Activated CD8-positive, alpha-beta memory T cell treated with anti-CD3 and anti-CD28 coated beads for 4 hours (primary cell): ENCODE results near the gene ATXN1.

ENCODE experiments used
- DNase-seq, 2 donors: peaks; one replicate each; pipeline ENCODE4 v3.0.0-alpha.2; 2020; ENCODE audit warnings: low read depth in 2 of 2

Gene ATXN1

DNA sequence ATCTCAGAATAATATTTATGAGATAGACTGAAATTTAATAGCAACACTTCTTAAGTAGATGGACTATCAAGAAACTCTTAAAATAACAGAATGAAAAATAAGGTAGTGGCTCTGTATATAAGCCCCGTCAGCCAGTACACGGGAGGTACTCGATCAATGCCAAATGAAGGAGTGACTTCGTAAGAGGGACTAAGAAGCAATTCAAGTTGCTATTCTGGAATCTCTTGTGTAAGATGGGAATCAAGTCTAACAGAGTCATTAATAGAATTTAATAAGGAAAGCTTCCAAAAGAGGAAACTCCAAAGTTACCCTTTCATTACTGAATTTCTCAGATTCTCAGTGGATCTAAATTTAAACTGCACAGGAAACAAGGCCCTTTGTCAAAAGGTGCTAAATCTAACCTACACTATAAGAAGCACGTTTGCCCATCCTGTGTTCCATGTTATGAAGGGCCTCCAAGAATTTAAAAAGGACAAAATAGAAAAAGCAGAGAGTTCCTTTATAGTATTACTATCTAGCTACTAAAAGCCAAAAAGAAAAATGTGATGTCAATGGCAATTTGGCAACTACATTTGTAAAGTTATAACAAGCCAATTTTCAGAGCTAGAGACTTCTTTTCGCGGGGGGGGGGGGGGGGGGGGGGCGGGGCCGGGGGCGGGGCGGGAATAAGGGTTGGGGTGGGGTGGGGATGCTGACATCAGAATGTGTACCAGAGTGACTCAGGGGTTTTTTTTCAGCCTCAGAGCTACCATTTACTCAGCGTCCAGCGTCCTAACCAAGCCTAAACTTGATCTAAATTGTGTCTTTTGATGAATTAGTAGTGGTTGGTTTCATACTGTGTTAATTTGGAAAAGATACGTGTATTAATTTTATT is 322.3 kb downstream of the ATXN1 start:
- no peak for DNase-seq

GRCh38 chr6:16437984-16438383 is 323.3 kb downstream of the ATXN1 start:
- no peak for DNase-seq

- DNase-seq = peak in 1 of 2 donors; percentile 44
Measured at GRCh38 chr6:16437095-16437494, 324.2 kb downstream of the ATXN1 start.

GRCh38 chr6:16436550-16436949 is 324.7 kb downstream of the ATXN1 start:
- peak in 1 of 2 donors; percentile 31 for DNase-seq

- no peak for DNase-seq
Measured at GRCh38 chr6:16434885-16435284, 326.4 kb downstream of the ATXN1 start.

DNA sequence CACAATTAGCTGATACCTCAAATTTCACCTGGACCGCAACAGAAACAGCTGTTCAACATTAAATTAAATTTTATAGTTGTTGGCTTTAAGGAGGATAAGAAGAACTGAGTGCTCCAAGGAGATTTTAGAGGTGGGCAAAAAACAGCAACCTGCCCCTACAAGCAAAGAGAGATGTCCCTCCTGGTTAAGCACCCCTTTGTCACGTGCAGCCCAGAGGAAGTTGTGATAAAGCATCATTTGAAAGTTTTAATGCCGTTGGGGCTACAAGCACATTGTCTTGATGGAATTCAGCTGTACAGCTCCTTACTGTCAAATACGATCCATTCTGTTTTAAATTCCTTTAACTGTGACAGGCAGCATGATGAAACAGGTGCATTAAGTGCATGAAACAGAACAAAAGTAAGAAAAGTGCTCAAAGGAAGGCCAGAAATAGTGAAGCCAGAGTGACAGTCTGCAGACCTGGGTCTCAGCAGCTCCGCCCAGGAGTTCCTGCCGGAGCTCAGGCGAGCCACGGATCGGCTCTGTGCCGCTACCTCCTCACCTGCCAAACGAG is 327.8 kb downstream of the ATXN1 start:
- DNase-seq = no peak

DNA sequence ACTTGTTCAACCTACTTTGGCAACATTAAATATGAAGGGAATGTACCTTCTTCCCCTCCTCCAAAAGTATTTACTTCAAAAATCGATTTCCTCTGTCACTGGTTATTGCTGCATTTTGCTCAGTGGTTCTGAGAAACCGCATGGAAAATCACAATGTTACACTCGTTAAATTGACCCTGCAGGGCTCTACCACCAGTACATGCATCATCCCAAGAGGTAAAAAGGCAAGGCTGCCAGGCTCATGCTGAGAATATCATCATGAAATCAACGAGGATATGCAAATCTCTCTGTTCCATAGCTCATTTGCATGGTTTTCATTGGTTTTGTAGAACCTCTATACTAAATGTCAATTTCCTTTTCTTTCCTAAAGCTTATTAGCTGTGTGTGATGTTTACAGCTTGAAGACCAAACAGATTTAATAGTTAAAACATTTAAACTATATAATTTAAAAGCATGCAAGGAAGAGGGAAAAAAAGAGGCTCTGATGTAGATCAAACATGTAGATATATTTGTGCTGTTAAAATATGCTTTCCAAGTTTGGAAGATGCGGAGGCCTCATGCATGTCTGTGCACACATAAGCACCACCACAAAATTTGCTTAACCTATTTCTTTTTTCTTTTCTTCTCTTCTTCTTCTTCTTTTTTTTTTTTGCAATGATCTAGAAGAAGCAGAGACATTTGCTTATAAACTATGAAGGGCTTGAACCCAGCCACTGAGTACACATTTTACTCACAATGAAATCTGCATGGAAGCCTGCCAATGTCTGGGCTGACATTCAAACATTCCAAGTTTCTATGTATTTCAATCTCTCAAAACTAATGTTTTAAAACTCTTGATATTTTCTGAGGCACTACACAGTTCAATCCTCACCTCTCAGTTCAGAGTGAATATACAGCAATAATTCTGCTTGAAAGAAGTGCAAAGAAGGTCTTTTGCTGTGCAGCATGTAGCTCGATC is 328.9 kb downstream of the ATXN1 start:
- DNase-seq = no peak

GRCh38 chr6:16431106-16431505 is 330.2 kb downstream of the ATXN1 start:
- no peak for DNase-seq

DNA sequence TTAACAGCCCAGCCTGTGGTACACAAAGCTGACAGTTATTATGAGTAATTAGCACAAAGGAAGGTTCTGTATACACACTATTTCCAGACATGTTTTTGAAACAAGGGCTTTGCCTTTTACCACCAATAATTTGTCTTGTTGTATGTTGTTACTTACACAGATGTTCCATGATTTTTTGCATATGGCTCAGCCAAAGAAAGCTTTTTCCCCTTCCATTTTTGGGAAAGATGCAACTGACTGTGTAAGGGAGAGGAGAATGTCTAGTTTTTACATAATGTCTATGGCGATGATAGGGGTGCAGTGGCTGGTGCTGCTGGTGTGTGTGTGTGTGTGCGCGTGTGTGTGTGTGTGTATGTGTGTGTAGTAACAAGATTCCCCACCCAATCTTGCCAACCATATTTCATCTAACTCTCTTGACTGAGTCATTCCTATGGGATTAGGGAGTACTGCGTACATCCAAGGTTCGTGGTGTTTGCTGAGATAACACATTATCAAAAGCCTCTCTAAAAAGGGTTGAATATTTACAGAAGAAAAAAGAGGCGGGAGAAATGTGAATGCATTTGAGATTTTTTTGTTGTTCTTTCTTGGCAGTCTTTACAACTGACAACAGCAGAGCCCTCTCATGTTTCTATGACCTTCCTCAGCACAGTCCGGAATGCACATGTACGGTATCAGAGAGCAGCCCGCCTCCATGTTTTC is 330.7 kb downstream of the ATXN1 start:
- no peak for DNase-seq

DNA sequence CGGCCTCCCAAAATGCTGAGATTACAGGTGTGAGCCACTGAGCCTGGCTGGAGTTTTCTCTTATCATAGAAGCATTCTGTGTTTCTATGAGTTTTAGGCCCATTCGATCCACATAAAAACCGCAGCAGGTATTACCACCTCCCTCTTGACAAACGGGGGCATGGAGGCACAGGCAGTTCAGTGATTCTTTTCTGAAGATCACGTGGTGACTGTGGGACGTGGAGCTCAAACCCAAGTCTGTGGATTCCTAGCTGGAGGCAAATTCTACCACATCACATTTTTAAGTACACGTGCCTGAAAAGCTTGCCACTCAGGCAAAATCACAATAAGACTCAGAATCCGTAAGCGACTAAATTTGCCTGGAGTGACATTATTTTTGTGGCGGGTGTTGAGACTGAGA is 331.6 kb downstream of the ATXN1 start:
- DNase-seq = no peak

- no peak for DNase-seq
Measured at GRCh38 chr6:16427124-16427523, 334.1 kb downstream of the ATXN1 start.

DNA sequence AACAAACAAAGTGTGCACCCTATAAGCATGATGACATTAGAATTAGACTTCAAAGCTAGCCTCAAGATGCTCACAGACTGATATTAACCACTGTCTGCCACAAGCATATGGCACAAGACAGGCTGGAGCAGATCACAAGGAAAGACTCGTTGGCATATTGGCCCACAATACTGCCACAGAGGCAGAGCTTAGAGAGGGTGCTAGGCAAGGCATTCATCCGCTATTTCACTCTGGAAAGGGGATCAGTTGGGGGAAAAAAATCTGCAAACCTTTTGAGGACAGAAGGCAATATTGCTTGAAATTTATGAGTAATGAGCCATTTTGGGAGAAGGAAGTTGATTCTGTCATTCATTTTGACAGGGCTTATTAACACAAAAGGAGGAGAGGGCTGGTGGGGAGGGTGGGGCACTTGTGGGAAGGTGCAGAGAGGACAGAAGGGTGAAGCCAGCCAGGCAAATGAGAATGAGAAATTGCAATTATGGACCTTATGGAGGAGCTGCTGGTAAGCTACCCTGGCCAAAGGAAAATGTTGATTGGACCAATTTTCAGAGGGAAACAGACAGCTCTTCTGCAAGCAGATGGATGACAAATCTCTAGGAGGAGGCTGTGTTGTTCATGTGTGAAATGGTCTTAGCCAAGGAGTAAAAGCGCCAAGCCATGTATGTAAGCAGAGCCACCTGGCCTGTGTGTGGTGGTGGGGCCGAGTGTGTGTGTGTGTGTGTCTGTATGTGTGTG is 335.2 kb downstream of the ATXN1 start:
- no peak for DNase-seq

DNA sequence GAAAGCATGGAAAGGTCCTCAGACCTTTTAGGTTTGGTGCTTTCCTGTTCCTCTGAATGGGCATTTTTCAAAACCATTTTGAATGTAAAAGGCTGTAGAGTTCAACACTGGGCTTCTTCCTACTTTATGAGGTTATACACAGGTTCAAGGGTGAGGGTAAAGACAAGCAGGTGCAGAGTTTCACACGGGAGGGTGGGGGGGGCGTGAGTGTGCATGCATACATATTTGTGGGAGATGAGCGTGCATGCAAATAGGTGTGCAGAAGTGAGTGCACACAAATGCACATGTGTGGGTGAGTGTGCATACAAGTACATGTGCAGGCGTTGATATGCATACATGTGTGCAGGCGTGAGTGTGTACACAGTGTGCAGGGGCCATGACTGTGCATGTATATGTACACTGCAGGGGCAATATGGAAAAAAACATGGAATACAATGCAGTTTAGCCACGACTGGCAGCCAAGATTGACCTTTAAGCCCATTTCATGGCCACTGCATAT is 339.7 kb downstream of the ATXN1 start:
- no peak for DNase-seq

- DNase-seq = no peak
Measured at GRCh38 chr6:16420715-16421461, 340.4 kb downstream of the ATXN1 start.

DNA sequence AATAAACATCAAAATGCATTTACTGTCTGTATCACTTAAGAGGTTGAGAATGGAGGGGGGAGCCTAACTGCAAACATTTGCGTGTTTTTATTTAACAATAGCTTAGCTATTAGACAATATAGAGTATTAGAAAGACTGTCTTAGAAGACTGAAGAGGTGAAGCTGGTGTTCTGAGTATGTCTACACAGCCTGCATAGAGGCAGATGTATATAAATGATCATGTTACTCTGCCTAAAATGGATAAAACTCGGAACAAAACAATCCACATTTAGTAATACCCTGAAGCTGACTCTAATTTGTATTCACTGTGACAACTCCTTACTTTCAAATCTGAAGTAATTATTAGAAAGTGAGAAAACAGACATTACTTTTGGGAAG is 340.9 kb downstream of the ATXN1 start:
- no peak for DNase-seq

DNA sequence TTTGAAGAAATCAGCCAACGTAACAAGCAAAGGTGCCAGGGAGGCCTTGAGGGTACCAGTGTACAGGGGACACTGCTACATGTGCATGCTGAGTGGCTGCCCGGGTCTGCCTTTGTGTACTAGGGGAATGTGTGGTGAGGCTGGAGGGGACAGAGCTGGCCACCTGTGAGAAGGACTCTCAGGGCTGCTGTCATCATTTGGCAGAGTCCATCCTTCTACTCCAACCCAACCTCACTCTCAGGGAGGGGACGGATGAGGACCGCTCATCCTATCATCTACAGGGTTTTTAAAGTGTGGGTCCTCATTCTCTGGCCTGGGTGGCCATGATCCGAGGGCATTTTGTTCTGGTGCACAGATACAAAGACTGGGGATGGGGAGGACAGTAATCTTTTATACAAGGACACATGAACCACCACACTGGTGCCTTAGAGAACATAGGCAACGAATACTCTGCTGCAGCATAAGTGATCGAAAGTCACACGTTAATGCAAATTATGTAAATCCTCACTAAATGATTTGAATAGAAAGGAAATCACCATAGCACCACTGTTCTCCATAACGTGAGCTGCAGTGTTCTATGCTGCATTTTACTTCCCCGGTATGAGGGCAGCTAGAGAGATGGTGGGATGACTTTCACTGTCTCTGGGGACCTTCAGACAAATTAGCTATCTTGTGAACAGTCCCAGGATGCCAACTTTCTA is 341.5 kb downstream of the ATXN1 start:
- no peak for DNase-seq

DNA sequence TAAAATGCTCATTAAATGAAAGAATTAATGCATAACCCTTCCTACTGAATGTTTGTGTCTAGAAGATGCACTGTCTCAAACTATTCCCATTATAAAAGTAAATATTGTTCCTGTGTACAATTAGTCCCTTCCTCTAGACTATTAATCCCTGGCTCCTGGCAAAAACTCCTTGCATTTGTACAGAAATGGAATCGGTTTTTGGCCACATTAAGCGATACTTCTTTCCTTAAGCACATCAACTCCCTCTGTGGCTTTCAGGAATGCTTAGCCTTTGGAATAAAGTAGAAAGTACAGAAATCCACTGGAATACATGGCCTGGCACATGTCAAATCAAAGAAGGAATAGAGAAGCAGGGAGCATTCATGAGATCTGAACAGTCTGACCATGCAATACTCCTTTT is 343.1 kb downstream of the ATXN1 start:
- DNase-seq = no peak

- DNase-seq = no peak
Measured at GRCh38 chr6:16415677-16416076, 345.6 kb downstream of the ATXN1 start.

DNA sequence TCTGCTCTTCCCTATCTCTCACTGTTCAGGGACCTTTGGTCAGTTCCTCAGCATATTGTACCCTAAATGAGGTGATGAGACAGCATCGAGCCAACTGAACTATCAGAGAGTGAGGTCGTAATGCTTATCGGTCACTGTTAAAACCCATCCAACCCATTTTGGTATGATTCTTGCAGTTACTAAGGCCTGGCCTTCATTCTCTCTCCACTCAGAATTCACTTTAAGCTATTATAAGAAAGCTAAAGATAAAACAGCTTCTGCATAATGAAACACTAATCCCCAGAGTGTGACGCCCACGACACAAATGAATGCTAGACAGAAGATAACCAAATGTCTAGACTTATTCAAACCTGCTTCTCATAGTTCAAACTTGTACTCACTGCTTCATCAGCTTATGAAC is 347.1 kb downstream of the ATXN1 start:
- peak in 1 of 2 donors; percentile 19 for DNase-seq

- no peak for DNase-seq
Measured at GRCh38 chr6:16413399-16413798, 347.9 kb downstream of the ATXN1 start.
